Astrocyte (in vitro differentiated cells and primary cell): ENCODE data around the gene GJC3. TPM values are rescaled to one million over a fixed set of nuclear protein-coding genes. Genes with fewer than 3 reads are reported as not detected.

Experiments
- DNase-seq: peaks from one replicate; pipeline ENCODE4 v3.0.0-alpha.2; 2010; ENCODE audit warnings: low read depth
- FAIRE-seq: peaks from 2 replicates; lab custom pipeline; 2011; peaks lifted over from hg19 to GRCh38; lab: Jason Lieb, UNC
- H2AFZ ChIP-seq: 2 replicates; pipeline ENCODE4 v1.6.0; 2012; ENCODE audit warnings: low read depth, low read length, inconsistent platforms
- H3K27ac ChIP-seq: 2 replicates; pipeline ENCODE4 v1.5.1; 2011; ENCODE audit warnings: low read depth, low read length, inconsistent platforms
- H3K27me3 ChIP-seq: 2 replicates; pipeline ENCODE4 v1.6.0; 2011; ENCODE audit warnings: low read length, inconsistent platforms; ENCODE audit not compliant: insufficient read depth
- H3K36me3 ChIP-seq: 2 replicates; pipeline ENCODE4 v1.5.1; 2011; ENCODE audit warnings: low read length, inconsistent platforms; ENCODE audit not compliant: insufficient read depth
- H3K4me1 ChIP-seq: 2 replicates; pipeline ENCODE4 v1.5.1; 2011; ENCODE audit warnings: low read length, inconsistent platforms; ENCODE audit not compliant: insufficient read depth
- H3K4me2 ChIP-seq: 2 replicates; pipeline ENCODE4 v1.6.0; 2012; ENCODE audit warnings: low read length, inconsistent platforms
- H3K4me3 ChIP-seq: 2 replicates; pipeline ENCODE4 v1.5.1; 2011; ENCODE audit warnings: low read depth, mild to moderate bottlenecking, low read length, inconsistent platforms; ENCODE audit not compliant: insufficient read depth
- H3K79me2 ChIP-seq: 2 replicates; pipeline ENCODE4 v1.6.0; 2012; ENCODE audit warnings: mild to moderate bottlenecking, low read length, inconsistent platforms; ENCODE audit not compliant: insufficient read depth
- H3K9ac ChIP-seq: 2 replicates; pipeline ENCODE4 v1.6.0; 2012; ENCODE audit warnings: mild to moderate bottlenecking, low read length, inconsistent platforms
- H3K9me3 ChIP-seq: 2 replicates; pipeline ENCODE4 v1.5.1; 2012; ENCODE audit warnings: low read depth, mild to moderate bottlenecking, low read length, inconsistent platforms; ENCODE audit not compliant: insufficient read depth
- H4K20me1 ChIP-seq: 2 replicates; pipeline ENCODE4 v1.6.0; 2012; ENCODE audit warnings: low read length, inconsistent platforms; ENCODE audit not compliant: insufficient read depth
- H3K27ac Mint-ChIP-seq: one replicate; pipeline ENCODE4 v1.8.0; 2021; ENCODE audit warnings: mild to moderate bottlenecking, mixed read lengths; ENCODE audit not compliant: unreplicated experiment
- H3K27me3 Mint-ChIP-seq: one replicate; pipeline ENCODE4 v1.8.0; 2021; ENCODE audit warnings: low read depth, mixed read lengths; ENCODE audit not compliant: unreplicated experiment
- H3K36me3 Mint-ChIP-seq: one replicate; pipeline ENCODE4 v1.8.0; 2021; ENCODE audit warnings: low read depth, mixed read lengths; ENCODE audit not compliant: unreplicated experiment
- H3K4me1 Mint-ChIP-seq: one replicate; pipeline ENCODE4 v1.8.0; 2021; ENCODE audit warnings: low read depth, mixed read lengths; ENCODE audit not compliant: unreplicated experiment
- H3K4me3 Mint-ChIP-seq: one replicate; pipeline ENCODE4 v1.8.0; 2021; ENCODE audit warnings: mild to moderate bottlenecking, moderate library complexity, mixed read lengths; ENCODE audit not compliant: unreplicated experiment
- H3K9me3 Mint-ChIP-seq: one replicate; pipeline ENCODE4 v1.8.0; 2021; ENCODE audit warnings: mild to moderate bottlenecking, mixed read lengths; ENCODE audit not compliant: unreplicated experiment
- EZH2 ChIP-seq: IDR thresholded peaks from 2 replicates; pipeline ENCODE4 v1.6.1; 2012; ENCODE audit warnings: mild to moderate bottlenecking, low read length, inconsistent platforms; ENCODE audit not compliant: insufficient read depth
- total RNA-seq: library from RNA; stranded (reverse); gene quantifications from 2 replicates; pipeline ENCODE4 v1.2.1, GENCODE V29; 2021
- TF ChIP-seq, protein P1 (sequence below): IDR thresholded peaks from 2 replicates; pipeline ENCODE4 v1.5.1; 2011; ENCODE audit warnings: low read depth, mild to moderate bottlenecking, inconsistent platforms, low read length, moderate library complexity; ENCODE audit not compliant: insufficient read depth

The GJC3 gene
- total RNA-seq, 1 donor from 2014 or later: not detected

DNA sequence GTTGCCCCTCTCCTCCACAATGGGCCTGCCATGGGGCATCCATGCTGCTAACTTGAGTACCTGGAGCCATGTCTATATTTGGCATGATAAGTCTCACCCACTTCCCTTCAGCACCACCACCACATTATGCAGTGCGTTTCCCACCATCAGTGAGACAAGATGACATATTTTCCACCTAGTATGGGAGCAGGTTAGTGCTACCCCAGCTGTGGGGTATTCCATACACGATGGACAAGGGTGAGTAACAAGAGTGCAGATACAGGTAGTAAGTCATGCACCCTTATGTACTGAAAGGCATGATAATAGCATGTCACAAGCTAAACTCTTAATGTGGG lies 31.4 kb downstream of the GJC3 start:
- Mint-ChIP-seq H3K9me3 (peaks cover 3% of the 10 kb centered on the region), H3K4me3 (no peak overlapping the region), H3K27ac (no peak overlapping the region), H3K27me3 (peaks cover 3% of the 10 kb centered on the region), H3K4me1 (no peaks in the 10 kb centered on the region), H3K36me3 (no peaks in the 10 kb centered on the region)
- Histone ChIP-seq H3K79me2 (no peaks in the 10 kb centered on the region), H3K4me1 (no peaks in the 10 kb centered on the region), H3K9me3 (no peaks in the 10 kb centered on the region), H2AFZ (no peak overlapping the region), H3K27ac (no peak overlapping the region), H3K9ac (no peak overlapping the region), H3K36me3 (peaks cover 23% of the 10 kb centered on the region), H3K4me3 (no peak overlapping the region), H4K20me1 (peaks cover 5% of the 10 kb centered on the region), H3K27me3 (no peaks in the 10 kb centered on the region), H3K4me2 (no peak overlapping the region)
- TF ChIP-seq, protein P1, sequence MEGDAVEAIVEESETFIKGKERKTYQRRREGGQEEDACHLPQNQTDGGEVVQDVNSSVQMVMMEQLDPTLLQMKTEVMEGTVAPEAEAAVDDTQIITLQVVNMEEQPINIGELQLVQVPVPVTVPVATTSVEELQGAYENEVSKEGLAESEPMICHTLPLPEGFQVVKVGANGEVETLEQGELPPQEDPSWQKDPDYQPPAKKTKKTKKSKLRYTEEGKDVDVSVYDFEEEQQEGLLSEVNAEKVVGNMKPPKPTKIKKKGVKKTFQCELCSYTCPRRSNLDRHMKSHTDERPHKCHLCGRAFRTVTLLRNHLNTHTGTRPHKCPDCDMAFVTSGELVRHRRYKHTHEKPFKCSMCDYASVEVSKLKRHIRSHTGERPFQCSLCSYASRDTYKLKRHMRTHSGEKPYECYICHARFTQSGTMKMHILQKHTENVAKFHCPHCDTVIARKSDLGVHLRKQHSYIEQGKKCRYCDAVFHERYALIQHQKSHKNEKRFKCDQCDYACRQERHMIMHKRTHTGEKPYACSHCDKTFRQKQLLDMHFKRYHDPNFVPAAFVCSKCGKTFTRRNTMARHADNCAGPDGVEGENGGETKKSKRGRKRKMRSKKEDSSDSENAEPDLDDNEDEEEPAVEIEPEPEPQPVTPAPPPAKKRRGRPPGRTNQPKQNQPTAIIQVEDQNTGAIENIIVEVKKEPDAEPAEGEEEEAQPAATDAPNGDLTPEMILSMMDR: no peak
- TF ChIP-seq EZH2: no peak
- FAIRE-seq: no peak
- no peak for DNase-seq

DNA sequence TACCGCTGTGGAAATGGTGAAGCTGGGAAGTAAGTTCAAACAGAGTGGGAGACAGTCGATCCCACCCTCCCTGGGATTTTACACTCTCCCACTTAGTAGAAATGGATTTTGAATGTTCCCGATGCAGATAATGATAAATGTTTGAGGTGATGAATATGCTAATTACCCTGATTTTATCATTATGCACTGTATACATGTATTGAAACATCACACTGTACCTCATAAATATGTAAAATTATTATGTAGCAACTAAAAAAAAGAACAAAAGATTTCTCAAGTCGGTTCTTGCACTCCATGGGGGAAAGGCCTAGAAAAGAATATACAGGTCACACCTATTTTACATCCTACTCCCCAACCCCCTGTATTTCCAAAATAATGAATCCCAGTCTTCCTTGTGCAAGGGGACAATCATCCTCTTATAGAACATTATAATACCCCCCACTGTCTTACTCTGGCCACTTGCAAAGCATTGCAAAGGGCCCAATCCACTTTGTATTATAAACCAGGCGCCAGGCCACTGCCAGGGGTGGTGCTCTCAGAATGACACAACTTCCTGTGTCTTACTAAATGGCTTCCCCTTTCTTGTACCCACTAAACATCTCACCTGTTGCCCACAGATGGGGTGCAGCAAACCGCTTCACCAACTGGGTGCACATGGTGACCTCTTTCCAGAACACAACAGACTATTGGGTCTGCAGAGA lies 31.9 kb downstream of the GJC3 start:
- Mint-ChIP-seq H3K27ac (no peak overlapping the region), H3K36me3 (no peaks in the 10 kb centered on the region), H3K4me1 (no peaks in the 10 kb centered on the region), H3K4me3 (no peak overlapping the region), H3K9me3 (peaks cover 3% of the 10 kb centered on the region), H3K27me3 (no peaks in the 10 kb centered on the region)
- Histone ChIP-seq H3K9me3 (no peaks in the 10 kb centered on the region), H3K4me2 (no peak overlapping the region), H3K4me1 (no peaks in the 10 kb centered on the region), H3K79me2 (no peaks in the 10 kb centered on the region), H3K27me3 (no peaks in the 10 kb centered on the region), H3K9ac (no peak overlapping the region), H3K4me3 (no peak overlapping the region), H3K36me3 (peaks cover 21% of the 10 kb centered on the region), H2AFZ (no peak overlapping the region), H4K20me1 (peaks cover 5% of the 10 kb centered on the region), H3K27ac (no peak overlapping the region)
- DNase-seq (no peak), FAIRE-seq (no peak)
- TF ChIP-seq EZH2: no peak
- TF ChIP-seq, protein P1: no peak

DNA sequence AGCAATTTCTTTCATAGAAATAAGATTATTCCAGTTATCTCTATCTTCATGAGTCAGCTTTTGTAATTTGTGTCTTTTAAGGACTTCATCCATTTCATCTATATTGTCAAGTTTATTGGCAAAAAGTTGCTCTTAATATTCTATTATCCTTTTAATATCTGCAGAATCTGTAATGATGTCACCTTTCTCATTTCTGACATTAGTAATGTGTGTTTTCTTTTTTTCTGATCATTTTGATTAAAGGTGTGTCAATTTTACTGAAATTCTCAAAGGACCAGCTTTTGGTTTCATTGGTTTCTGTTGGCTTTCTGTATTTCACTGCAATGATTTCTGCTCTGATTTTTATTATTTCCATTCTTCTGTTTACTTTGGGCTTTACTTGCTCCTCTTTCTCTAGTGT lies 34.7 kb downstream of the GJC3 start:
- FAIRE-seq (no peak), DNase-seq (no peak)
- Histone ChIP-seq H3K9me3 (no peaks in the 10 kb centered on the region), H3K36me3 (peaks cover 5% of the 10 kb centered on the region), H3K27me3 (no peaks in the 10 kb centered on the region), H3K27ac (no peak overlapping the region), H3K4me3 (no peak overlapping the region), H3K9ac (no peak overlapping the region), H3K4me2 (no peak overlapping the region), H3K79me2 (no peaks in the 10 kb centered on the region), H2AFZ (no peak overlapping the region), H4K20me1 (peaks cover 9% of the 10 kb centered on the region), H3K4me1 (no peaks in the 10 kb centered on the region)
- Mint-ChIP-seq H3K36me3 (no peaks in the 10 kb centered on the region), H3K27ac (no peak overlapping the region), H3K27me3 (peaks cover 5% of the 10 kb centered on the region), H3K9me3 (peaks cover 8% of the 10 kb centered on the region), H3K4me1 (no peaks in the 10 kb centered on the region), H3K4me3 (no peak overlapping the region)
- TF ChIP-seq, protein P1: no peak
- no peak for TF ChIP-seq EZH2
